ENCODE measurements around the gene CDH23. TPM values are rescaled to one million over a fixed set of nuclear protein-coding genes. Genes with fewer than 3 reads are reported as not detected.

CDH23 gene
- polyA plus RNA-seq, 1 donor from 2014 or later = 6.6 TPM

DNA sequence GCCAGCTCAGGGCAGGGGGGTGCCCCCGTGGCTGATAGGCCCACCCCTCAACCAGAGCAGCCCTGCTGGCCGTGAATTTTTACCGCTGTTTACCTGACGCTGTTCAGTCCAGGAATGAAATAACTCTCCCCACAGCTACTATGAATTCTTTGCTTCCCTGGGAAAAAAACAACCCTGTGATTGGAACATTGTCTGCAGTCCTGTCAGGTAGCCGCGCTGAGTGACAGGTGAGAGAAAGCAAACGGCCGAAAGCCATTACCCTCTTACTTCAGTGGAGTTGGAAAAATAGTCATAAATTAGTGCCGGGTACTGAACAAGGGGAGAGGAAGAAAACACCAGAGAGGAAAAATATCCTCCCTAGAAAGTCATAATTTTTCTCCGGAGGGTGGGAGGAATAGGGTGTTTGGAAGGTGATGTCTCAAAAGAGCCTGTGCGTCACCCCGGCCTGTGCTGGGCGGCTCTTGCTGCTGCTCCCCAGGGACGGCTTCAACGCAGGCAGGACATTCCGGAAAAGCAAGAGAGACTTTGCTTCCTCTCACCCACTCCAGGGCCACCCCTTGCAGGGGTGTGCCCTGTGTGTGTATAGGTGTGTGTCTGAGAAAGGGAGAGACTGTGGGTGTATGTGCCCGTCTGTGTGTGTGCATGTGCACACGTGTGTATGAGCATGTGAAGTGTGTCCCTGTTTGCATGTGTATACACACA lies 69.0 kb downstream of the CDH23 start:
- H3K27ac ChIP-seq (ENCODE audit: low read length) = peak overlapping the region; percentile 72
- no peaks in the 10 kb centered on the region for H3K9me3 ChIP-seq (ENCODE audit: low read length)
- peak overlapping the region; percentile 38 for H3K4me3 ChIP-seq (ENCODE audit: low read length)
- H3K79me2 ChIP-seq (replicated peaks; ENCODE audit: insufficient read depth, low read length) = no peaks in the 10 kb centered on the region
- H3K9me2 ChIP-seq (ENCODE audit: insufficient read depth, low read length) = no peaks in the 10 kb centered on the region
- peak overlapping the region; percentile 19 for H3K4me2 ChIP-seq (ENCODE audit: low read length)
- no peak overlapping the region for H2AFZ ChIP-seq (ENCODE audit: low read depth, low read length)
- H4K20me1 ChIP-seq (ENCODE audit: insufficient read depth) = no peaks in the 10 kb centered on the region
- H3K36me3 ChIP-seq (ENCODE audit: insufficient read depth, low read length) = no peaks in the 10 kb centered on the region
- no peaks in the 10 kb centered on the region for H3F3A ChIP-seq (ENCODE audit: insufficient read depth, low read length, poor library complexity, severe bottlenecking)
- TF ChIP-seq, protein P1, sequence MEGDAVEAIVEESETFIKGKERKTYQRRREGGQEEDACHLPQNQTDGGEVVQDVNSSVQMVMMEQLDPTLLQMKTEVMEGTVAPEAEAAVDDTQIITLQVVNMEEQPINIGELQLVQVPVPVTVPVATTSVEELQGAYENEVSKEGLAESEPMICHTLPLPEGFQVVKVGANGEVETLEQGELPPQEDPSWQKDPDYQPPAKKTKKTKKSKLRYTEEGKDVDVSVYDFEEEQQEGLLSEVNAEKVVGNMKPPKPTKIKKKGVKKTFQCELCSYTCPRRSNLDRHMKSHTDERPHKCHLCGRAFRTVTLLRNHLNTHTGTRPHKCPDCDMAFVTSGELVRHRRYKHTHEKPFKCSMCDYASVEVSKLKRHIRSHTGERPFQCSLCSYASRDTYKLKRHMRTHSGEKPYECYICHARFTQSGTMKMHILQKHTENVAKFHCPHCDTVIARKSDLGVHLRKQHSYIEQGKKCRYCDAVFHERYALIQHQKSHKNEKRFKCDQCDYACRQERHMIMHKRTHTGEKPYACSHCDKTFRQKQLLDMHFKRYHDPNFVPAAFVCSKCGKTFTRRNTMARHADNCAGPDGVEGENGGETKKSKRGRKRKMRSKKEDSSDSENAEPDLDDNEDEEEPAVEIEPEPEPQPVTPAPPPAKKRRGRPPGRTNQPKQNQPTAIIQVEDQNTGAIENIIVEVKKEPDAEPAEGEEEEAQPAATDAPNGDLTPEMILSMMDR (IDR thresholded peaks at IDR 0.05; ENCODE audit: poor library complexity, severe bottlenecking) = no peak
- TF ChIP-seq RAD21 (conservative IDR thresholded peaks at IDR 0.05) (no peak), TAF1 (IDR thresholded peaks at IDR 0.05; ENCODE audit: low read depth) (no peak), POLR2AphosphoS5 (IDR thresholded peaks at IDR 0.05) (peak; percentile 46), EP300 (conservative IDR thresholded peaks at IDR 0.05; ENCODE audit: poor library complexity, severe bottlenecking) (peak; percentile 59), SMC3 (conservative IDR thresholded peaks at IDR 0.05; ENCODE audit: poor library complexity) (peak; percentile 19), EZH2 (IDR thresholded peaks at IDR 0.05; ENCODE audit: borderline replicate concordance, insufficient read depth, low read length, poor library complexity, severe bottlenecking) (no peak), MXI1 (conservative IDR thresholded peaks at IDR 0.05; ENCODE audit: poor library complexity, severe bottlenecking) (no peak)
- TF ChIP-seq, protein P2, sequence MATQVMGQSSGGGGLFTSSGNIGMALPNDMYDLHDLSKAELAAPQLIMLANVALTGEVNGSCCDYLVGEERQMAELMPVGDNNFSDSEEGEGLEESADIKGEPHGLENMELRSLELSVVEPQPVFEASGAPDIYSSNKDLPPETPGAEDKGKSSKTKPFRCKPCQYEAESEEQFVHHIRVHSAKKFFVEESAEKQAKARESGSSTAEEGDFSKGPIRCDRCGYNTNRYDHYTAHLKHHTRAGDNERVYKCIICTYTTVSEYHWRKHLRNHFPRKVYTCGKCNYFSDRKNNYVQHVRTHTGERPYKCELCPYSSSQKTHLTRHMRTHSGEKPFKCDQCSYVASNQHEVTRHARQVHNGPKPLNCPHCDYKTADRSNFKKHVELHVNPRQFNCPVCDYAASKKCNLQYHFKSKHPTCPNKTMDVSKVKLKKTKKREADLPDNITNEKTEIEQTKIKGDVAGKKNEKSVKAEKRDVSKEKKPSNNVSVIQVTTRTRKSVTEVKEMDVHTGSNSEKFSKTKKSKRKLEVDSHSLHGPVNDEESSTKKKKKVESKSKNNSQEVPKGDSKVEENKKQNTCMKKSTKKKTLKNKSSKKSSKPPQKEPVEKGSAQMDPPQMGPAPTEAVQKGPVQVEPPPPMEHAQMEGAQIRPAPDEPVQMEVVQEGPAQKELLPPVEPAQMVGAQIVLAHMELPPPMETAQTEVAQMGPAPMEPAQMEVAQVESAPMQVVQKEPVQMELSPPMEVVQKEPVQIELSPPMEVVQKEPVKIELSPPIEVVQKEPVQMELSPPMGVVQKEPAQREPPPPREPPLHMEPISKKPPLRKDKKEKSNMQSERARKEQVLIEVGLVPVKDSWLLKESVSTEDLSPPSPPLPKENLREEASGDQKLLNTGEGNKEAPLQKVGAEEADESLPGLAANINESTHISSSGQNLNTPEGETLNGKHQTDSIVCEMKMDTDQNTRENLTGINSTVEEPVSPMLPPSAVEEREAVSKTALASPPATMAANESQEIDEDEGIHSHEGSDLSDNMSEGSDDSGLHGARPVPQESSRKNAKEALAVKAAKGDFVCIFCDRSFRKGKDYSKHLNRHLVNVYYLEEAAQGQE (IDR thresholded peaks at IDR 0.05; ENCODE audit: borderline replicate concordance) = no peak
- H3K27me3 ChIP-seq (ENCODE audit: insufficient read depth, low read depth, low read length) = no peaks in the 10 kb centered on the region
- H3K9ac ChIP-seq (ENCODE audit: low read length) = peak overlapping the region; percentile 32

DNA sequence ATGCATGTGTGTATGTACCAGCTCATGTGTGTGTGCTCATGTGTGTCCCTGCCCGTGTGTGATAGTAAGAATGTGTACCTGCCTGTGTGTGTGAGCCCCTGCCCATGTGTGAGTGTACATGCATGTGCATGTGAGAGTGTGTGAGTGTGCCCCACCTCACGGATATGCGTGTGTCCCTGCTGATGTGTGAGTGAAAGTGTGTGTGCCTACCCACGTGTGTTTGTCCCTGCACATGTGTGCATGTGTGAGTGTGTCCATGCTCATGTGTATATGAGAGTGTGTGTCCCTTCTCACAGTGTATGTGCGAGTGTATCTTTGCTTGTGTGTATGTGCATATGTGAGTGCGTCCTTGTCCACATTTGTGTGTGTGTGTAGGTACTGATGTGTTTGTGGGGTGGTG lies 69.6 kb downstream of the CDH23 start:
- Histone ChIP-seq H3K36me3 (ENCODE audit: insufficient read depth, low read length) (no peaks in the 10 kb centered on the region), H3K9me2 (ENCODE audit: insufficient read depth, low read length) (no peaks in the 10 kb centered on the region), H3K79me2 (replicated peaks; ENCODE audit: insufficient read depth, low read length) (no peaks in the 10 kb centered on the region), H3K27me3 (ENCODE audit: insufficient read depth, low read depth, low read length) (no peaks in the 10 kb centered on the region), H3K4me2 (ENCODE audit: low read length) (no peak overlapping the region), H3K9me3 (ENCODE audit: low read length) (no peaks in the 10 kb centered on the region), H3F3A (ENCODE audit: insufficient read depth, low read length, poor library complexity, severe bottlenecking) (no peaks in the 10 kb centered on the region), H3K9ac (ENCODE audit: low read length) (peak overlapping the region; percentile 24), H2AFZ (ENCODE audit: low read depth, low read length) (no peak overlapping the region), H3K4me3 (ENCODE audit: low read length) (peak overlapping the region; percentile 38), H3K27ac (ENCODE audit: low read length) (peak overlapping the region; percentile 72), H4K20me1 (ENCODE audit: insufficient read depth) (no peaks in the 10 kb centered on the region)
- TF ChIP-seq SMC3 (conservative IDR thresholded peaks at IDR 0.05; ENCODE audit: poor library complexity) = no peak
- TF ChIP-seq EP300 (conservative IDR thresholded peaks at IDR 0.05; ENCODE audit: poor library complexity, severe bottlenecking) = no peak
- TF ChIP-seq EZH2 (IDR thresholded peaks at IDR 0.05; ENCODE audit: borderline replicate concordance, insufficient read depth, low read length, poor library complexity, severe bottlenecking) = no peak
- TF ChIP-seq, protein P1 (IDR thresholded peaks at IDR 0.05; ENCODE audit: poor library complexity, severe bottlenecking) = no peak
- TF ChIP-seq, protein P2 (IDR thresholded peaks at IDR 0.05; ENCODE audit: borderline replicate concordance) = no peak
- TF ChIP-seq MXI1 (conservative IDR thresholded peaks at IDR 0.05; ENCODE audit: poor library complexity, severe bottlenecking) = no peak
- TF ChIP-seq RAD21 (conservative IDR thresholded peaks at IDR 0.05) = no peak
- no peak for TF ChIP-seq POLR2AphosphoS5 (IDR thresholded peaks at IDR 0.05)
- no peak for TF ChIP-seq TAF1 (IDR thresholded peaks at IDR 0.05; ENCODE audit: low read depth)

All from neural cell (in vitro differentiated cells).